HG03354 (cell line): ENCODE data around the gene MARK3.

Experiments
- ATAC-seq: cut with Tn5 transposase; IDR thresholded peaks from one replicate; pipeline ENCODE4 v1.9.1; 2021; ENCODE audit warnings: mild to moderate bottlenecking; ENCODE audit not compliant: unreplicated experiment, poor library complexity, severe bottlenecking

The MARK3 gene

GRCh38 chr14:103428723-103429556 lies 43.7 kb downstream of the MARK3 start:
- ATAC-seq, result no peak

DNA sequence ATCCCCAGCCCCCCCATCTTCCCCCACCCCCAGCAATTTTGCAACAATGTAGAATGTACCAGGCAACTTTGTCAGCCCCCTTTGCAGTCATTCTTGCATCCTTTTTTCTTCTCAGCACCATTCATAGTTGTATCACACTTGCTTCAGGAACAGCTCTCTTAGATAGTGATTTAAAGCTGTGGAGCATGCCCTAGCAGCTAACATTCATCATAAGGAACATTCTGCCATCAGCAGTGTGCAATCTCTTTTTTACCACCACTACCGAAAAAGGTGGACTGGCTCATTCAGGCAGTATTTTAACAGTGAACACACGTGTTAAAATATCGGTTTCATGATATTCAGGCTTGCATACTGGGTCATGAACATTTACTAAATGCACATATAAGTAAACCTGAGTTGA lies 45.1 kb downstream of the MARK3 start:
- no peak for ATAC-seq

DNA sequence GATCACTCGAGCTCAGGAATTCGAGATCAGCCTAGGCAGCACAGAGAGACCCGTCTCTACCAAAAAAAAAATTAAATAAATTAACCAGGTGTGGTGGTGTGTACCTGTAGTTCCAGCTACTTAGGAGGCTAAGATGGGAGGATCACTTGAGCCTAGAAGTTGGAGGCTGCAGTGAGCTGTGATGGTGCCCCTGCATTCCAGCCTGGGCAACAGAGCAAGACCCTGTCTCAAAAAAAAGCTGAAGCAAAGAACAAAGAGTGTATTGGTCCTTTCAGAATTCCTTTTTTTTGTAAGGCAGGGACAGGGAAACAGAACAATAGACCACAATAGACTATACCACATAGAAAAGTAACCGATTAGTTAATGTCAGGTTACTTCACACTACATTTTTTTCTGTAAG lies 47.4 kb downstream of the MARK3 start:
- no peak for ATAC-seq

DNA sequence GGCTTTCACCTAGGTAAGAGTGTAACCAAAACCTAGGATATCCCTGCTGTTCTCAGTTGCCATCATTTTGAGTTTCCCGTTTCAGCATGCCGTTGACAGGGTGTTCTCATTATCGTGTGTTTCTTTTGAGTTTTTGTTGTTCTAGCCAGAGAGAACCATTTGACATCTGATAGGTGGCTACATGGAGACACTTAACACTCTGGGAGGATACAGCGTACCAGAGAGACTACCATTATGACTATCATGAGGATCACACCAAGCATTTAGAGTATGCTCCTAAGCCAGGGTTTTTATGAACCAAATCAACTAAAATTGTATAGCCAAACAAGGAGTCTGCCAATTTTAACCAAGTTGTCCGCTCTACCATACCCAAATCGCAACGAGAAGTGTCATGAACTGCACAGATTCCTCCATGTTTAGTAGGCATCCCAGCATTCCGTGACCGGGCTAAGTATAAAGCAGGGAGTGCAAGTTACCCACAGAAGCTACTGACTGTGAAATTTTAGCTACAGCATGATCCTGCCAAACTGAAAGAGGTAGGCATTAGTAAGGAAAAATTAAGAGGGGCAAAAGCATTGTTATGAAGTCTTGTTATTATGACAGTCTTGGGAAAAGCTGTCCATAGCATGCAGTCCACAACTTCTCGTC lies 48.8 kb downstream of the MARK3 start:
- no peak for ATAC-seq

DNA sequence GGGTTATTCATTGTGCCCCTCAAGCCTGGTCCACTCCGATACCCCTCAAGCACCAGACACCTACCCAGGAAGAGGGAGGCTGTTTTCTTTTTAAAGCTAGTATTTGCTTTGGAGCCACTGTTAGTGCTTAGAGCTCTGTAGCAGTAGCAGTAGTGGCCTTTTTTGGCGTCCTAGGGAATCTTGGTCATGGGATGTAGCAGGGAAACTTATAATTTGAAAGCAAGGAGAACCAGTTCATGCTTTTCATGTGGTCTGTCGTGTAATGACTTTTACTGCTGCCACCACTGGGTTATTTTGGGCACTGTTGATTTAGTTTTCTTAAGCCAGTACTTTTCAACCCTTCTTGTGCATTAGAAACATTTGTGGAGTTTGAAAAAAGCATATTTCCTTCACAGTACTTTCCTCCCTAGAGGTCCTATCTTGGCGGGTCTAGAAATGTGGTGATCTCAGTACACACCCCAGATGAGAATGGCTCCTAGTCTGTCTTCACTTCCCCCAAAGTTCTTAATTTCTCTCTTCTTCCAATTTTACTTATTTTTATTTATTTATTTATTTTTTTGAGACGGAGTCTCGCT lies 49.7 kb downstream of the MARK3 start:
- ATAC-seq, result no peak

DNA sequence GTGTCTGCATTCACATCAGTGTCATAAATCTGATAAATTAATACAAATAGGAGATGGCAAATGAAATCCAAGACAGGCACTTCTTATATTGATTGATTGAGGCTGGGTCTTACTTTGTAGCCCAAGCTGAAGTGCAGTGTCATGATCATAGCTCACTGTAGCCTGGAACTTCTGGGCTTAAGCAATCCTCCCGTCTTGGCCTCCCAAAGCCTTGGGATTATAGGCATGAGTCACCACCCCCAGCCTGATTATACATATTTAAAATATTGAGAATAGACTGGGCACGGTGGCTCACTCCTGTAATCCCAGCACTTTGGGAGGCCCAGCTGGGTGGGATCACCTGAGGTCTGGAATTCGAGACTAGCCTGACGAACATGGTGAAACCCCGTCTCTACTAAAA lies 51.3 kb downstream of the MARK3 start:
- no peak for ATAC-seq

GRCh38 chr14:103442288-103442687 lies 57.1 kb downstream of the MARK3 start:
- no peak for ATAC-seq

- no peak for ATAC-seq
Observed at GRCh38 chr14:103443111-103443510, 57.9 kb downstream of the MARK3 start.

DNA sequence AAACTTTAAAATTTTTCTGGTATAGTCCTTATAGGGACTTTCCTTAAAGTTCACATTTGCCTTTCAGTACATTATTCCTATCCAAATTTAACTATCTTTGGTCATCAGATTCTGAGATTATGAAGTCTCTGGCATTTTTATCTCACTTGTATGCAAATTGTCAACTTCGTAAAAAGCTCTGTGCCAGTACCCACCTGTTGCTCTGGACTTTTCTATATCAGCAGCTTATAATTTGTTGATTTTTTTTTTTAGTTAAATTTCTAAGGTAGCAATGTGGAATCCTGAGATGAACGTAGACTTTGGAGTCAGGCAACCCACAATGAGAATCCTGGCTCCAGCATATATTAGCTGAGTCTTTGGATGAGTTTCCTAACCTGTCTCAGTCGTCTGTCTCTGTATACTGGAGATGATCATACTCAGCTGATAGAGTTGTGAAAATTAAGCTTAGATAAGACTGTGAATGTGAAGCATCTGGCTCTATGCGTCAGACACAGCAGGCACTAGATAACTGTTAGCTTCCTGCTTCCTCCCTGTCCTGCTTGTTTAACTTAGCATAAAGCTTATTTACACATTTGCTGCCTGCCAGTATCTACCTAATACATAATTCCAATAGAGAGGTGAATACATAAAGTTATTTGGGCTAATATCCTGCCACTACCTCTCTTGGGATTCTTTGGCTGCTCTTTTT lies 59.8 kb downstream of the MARK3 start:
- ATAC-seq, result no peak

DNA sequence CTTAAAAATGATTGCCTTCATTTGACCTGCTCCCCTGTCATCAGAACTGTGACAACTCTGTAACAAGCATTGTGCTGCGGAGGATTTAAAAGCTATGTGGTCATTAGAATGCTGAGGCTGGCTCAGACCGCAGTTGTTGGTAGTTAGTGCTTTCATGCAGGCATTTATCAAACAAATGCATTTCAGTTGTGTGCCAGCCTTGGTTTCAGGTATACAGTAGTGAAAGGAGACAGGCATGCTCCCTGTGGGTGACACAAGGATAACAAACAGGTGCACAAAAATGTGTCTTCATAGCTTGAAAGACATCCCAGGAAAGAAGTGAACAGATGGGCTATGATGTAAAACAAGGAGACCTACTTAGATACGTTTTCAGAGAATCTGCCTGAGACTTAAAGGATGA lies 60.6 kb downstream of the MARK3 start:
- no peak for ATAC-seq

GRCh38 chr14:103448097-103448496 lies 62.9 kb downstream of the MARK3 start:
- ATAC-seq, result no peak

- no peak for ATAC-seq
Observed at GRCh38 chr14:103449634-103450161, 64.5 kb downstream of the MARK3 start.

GRCh38 chr14:103450416-103450815 lies 65.2 kb downstream of the MARK3 start:
- no peak for ATAC-seq

GRCh38 chr14:103451401-103451800 lies 66.2 kb downstream of the MARK3 start:
- ATAC-seq, result no peak

DNA sequence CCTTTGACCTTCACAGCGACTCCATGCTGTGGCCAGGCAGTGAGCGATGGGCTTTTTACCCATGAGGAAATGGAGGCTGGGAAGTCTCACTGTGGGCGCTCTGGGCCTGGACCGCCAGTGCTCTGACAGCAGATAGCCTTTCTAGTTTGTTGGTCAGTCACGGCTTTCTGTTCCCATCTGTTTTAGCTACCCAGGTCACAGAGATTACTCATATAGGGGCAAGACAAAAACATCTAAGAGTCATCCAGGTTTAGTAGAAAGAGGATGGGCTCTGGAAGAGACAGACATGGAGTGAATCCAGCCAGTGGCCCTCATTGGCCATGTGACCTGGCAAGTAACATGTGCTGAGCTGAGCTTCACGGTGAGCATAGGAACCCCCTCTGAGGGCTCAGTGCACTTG lies 68.6 kb downstream of the MARK3 start:
- no peak for ATAC-seq

DNA sequence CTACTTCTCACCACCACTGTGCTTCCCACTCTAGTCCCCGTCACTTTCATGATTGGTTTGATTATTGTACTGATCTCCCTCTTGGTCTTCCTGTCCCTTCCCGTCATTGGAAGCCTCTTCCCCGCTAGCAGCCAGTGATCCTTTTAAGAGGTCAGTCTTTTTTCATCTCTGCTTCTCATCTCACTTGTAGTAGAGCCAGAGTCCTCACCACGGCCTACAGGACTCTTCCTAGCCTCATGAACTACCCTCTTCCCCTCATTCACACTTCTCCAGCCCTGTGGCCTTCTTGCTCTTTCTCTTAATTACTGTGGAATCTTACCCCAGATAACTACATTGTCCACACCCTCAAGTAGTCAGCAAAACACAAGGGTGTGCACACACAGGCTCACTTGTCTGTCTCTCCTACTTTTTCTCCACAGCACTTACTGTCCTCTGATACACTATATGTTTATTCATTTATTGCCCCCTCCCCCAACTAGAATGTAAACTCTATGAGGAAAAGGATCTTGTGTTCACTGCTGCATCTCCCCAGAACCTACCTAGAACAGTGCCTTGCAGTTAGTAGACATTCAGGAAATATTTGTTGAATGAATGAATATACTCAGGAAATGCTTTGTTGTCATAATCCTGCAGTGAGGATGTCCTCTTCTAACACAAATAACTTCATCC lies 71.1 kb downstream of the MARK3 start:
- ATAC-seq, result no peak

- ATAC-seq, result no peak
Observed at GRCh38 chr14:103460415-103460814, 75.2 kb downstream of the MARK3 start.

DNA sequence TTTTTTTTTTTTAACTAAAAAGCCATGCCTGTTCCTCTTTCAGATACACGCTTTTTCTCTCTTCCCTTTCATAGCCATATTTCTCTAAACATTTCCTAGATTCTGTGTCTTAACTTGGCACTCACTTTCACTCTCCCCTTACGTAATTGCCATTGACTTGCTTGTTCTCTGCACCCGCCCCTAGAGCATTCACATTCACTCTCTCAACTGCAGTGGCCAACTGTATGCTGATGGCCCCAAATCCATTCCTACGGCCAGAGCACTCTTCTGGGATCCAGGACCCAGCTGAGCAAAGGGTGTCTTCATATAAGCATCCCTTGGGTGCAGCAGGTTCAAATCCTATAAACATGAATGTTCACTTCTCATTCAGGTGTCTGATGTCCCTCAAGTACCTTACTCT lies 77.9 kb downstream of the MARK3 start:
- ATAC-seq, result no peak

GRCh38 chr14:103463851-103464250 lies 78.6 kb downstream of the MARK3 start:
- no peak for ATAC-seq

DNA sequence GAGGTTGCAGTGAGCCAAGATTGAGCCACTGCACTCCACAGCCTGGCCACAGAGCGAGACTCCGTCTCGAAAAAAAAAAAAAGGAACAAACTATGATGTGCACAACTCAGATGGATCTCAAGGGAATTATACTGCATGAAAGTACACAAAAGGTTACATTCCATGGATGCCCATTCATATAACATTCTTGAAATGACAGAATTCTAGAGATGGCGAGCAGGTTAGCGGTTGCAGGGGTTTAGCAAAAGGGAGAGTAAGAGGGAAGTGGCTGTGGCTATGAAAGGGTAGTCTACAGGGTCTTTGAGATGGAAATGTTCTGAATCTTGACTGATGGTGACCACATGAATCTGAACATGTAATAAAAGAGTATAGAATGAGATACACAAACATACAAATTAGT lies 87.7 kb downstream of the MARK3 start:
- ATAC-seq, result no peak
